ENCODE results near the gene ATF3. TPM values are rescaled to one million over a fixed set of nuclear protein-coding genes. Genes with fewer than 3 reads are reported as not detected.
A peak's percentile ranks its signal among the peaks of the same experiment; 100 is the strongest.

The ATF3 gene
- total RNA-seq, 1 donor from 2014 or later, result 10.6 TPM

GRCh38 chr1:212608959-212609700, 569 bp downstream of the ATF3 start:
- peak; percentile 65 for DNase-seq (ENCODE audit: low spot score)

- DNase-seq (ENCODE audit: low spot score), result no peak
These were observed 1.4 kb downstream of the ATF3 start for GRCh38 chr1:212609701-212610574.

GRCh38 chr1:212610575-212610967, 2.0 kb downstream of the ATF3 start:
- no peak for DNase-seq (ENCODE audit: low spot score)

GRCh38 chr1:212611000-212611948, 2.7 kb downstream of the ATF3 start:
- DNase-seq (ENCODE audit: low spot score), result no peak

GRCh38 chr1:212612041-212612961, 3.7 kb downstream of the ATF3 start:
- DNase-seq (ENCODE audit: low spot score), result no peak

- DNase-seq (ENCODE audit: low spot score), result no peak
These were observed 5.1 kb downstream of the ATF3 start for GRCh38 chr1:212613440-212614335.

GRCh38 chr1:212614453-212615200, 6.1 kb downstream of the ATF3 start:
- no peak for DNase-seq (ENCODE audit: low spot score)

GRCh38 chr1:212615201-212615470, 6.6 kb downstream of the ATF3 start:
- no peak for DNase-seq (ENCODE audit: low spot score)

GRCh38 chr1:212618466-212619210, 10.1 kb downstream of the ATF3 start:
- no peak for DNase-seq (ENCODE audit: low spot score)

GRCh38 chr1:212620293-212620692, 11.7 kb downstream of the ATF3 start:
- no peak for DNase-seq (ENCODE audit: low spot score)

- no peak for DNase-seq (ENCODE audit: low spot score)
These were observed 12.7 kb downstream of the ATF3 start for GRCh38 chr1:212621043-212621948.

GRCh38 chr1:212621949-212622305, 13.4 kb downstream of the ATF3 start:
- no peak for DNase-seq (ENCODE audit: low spot score)

GRCh38 chr1:212622467-212622866, 13.9 kb downstream of the ATF3 start:
- DNase-seq (ENCODE audit: low spot score), result no peak

- no peak for DNase-seq (ENCODE audit: low spot score)
These were observed 14.3 kb downstream of the ATF3 start for GRCh38 chr1:212622906-212623305.

GRCh38 chr1:212623603-212624002, 15.0 kb downstream of the ATF3 start:
- no peak for DNase-seq (ENCODE audit: low spot score)

GRCh38 chr1:212624976-212625501, 16.5 kb downstream of the ATF3 start:
- no peak for DNase-seq (ENCODE audit: low spot score)

GRCh38 chr1:212625781-212626450, 17.4 kb downstream of the ATF3 start:
- no peak for DNase-seq (ENCODE audit: low spot score)
